ENCODE data around the gene MPDU1. TPM values are rescaled to one million over a fixed set of nuclear protein-coding genes. Genes with fewer than 3 reads are reported as not detected.
"Not testable (repeated sequence)": the region's sequence is repeated elsewhere in the genome, so short reads cannot be mapped to it uniquely, and the experiment has no call there.

The MPDU1 gene
- total RNA-seq, 1 donor from 2014 or later = 199 TPM

- DNase-seq (ENCODE audit: low read depth) = no peak
Measured at GRCh38 chr17:7580604-7581575, 2.8 kb upstream of the MPDU1 start.

- DNase-seq (ENCODE audit: low read depth) = no peak
Measured at GRCh38 chr17:7582396-7583252, 1.0 kb upstream of the MPDU1 start.

- DNase-seq (ENCODE audit: low read depth) = peak; percentile 80
Measured at GRCh38 chr17:7586673-7587419, 3.2 kb downstream of the MPDU1 start.

DNA sequence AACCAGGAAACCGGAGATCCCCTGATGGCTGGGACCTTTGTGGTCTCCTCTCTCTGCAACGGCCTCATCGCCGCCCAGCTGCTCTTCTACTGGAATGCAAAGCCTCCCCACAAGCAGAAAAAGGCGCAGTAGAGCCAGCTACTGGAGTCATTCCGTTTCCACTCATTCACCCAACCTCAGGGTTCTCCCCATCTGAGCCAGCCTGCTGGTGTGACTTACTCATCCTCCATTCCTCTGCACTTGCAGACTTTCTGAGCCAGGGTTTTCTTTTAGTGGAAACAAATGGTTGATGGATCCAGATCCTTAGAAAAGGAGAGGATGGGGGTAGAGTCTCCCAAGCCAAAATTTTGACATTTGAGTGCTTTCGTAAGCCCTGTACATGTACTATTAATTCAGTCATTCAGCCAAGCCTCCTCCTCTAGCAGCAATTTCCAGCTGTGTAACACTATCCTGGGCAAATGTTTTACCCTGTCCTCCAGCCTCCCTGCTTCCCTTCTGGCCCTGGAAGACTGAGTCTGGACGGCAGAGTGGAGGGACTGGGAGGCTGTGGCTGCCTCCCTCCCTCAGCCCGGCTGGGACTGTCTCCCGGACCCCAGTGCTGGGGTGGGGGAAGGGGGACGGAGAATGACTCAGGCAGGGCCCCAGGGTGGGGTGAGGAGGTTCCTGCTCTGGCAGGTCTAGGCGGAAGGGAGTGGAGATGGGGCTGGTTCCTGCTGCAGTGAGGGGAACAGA lies 3.9 kb downstream of the MPDU1 start:
- peak; percentile 98 for DNase-seq (ENCODE audit: low read depth)

DNA sequence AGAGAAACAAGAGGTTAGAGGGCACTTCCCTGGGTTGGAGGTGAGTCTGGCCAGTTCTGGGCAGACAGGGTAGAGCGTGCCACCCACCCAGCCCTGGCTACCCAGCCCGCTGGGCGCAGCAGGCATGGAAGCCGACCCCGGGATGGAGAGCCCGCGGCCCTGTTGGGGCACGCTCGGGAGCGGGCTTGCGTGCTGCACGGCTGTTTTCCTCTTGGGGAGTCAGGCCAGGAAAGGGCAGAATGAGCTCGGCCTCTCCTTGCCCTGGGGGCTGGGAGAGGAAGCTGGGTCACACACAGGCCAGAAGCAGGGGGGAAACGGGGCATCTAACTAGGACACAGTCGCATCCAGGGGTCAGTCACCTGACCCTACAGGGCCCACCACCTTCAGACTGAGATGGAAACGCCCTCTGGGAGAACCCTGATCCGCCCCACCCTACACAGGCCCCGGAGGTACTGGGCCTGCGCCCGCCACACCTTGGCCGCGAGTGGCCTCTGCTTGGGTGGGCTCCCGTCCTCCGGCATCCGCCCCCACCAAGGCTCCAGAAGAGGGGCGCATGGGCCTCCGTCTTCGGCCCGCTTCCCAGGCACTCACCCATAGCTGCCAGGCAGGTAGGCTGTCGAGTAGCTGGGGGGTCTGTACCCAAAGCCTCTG lies 5.0 kb downstream of the MPDU1 start:
- DNase-seq (ENCODE audit: low read depth) = no peak

- peak; percentile 89 for DNase-seq (ENCODE audit: low read depth)
Measured at GRCh38 chr17:7589204-7589868, 5.7 kb downstream of the MPDU1 start.

- DNase-seq (ENCODE audit: low read depth) = peak; percentile 67
Measured at GRCh38 chr17:7589891-7590691, 6.4 kb downstream of the MPDU1 start, which contains the start of gene SOX15. Gene SOX15, minus strand, starts transcription at chr17:7590094. Its CDS starts 418 bp downstream, at chr17:7589676.

- DNase-seq (ENCODE audit: low read depth) = peak; percentile 81
Measured at GRCh38 chr17:7590743-7591142, 7.1 kb downstream of the MPDU1 start.

DNA sequence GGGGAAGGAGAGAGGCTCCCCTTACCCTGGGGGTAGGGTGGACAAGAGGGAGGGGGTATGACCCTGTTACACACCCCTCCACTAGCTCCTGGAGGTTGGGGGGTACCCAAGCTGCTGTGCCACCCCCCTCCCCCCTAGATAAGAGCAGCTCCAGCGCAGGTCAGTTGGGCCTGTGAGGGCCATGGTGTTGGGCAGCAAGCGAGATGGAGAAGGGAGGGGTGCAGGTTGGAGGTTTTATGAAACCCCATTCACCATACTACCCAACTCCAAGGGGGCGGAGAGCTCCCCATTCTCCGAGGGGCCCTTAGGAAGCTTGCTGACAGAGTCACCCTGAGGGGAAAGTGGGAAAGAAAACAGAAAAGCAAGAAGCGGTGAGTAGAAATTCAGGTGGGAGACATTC lies 7.9 kb downstream of the MPDU1 start:
- DNase-seq (ENCODE audit: low read depth) = no peak

GRCh38 chr17:7592422-7593021 lies 8.9 kb downstream of the MPDU1 start:
- no peak for DNase-seq (ENCODE audit: low read depth)

GRCh38 chr17:7593296-7593695 lies 9.6 kb downstream of the MPDU1 start:
- no peak for DNase-seq (ENCODE audit: low read depth)

- DNase-seq (ENCODE audit: low read depth) = not testable (repeated sequence)
Measured at GRCh38 chr17:7597561-7597960, 13.9 kb downstream of the MPDU1 start.

DNA sequence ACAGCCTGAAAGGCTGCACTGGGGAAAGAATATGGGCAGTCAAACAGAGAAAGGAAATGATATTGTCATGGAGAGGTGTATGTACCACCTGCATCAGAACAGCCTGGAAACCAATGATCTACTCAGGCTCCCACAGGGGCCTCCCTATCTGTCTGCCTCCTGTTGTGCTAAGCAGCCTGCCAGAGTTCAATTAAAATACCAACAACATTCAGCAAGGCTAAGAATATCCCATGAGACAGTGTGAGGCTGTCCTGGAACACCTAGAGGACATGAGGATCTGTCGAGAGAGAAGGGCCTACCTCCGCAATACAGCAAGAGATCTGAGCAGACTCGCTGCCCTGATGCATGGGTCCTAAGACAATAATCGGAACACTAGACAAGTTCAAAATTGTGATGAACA lies 22.6 kb downstream of the MPDU1 start:
- peak; percentile 51 for DNase-seq (ENCODE audit: low read depth)

DNA sequence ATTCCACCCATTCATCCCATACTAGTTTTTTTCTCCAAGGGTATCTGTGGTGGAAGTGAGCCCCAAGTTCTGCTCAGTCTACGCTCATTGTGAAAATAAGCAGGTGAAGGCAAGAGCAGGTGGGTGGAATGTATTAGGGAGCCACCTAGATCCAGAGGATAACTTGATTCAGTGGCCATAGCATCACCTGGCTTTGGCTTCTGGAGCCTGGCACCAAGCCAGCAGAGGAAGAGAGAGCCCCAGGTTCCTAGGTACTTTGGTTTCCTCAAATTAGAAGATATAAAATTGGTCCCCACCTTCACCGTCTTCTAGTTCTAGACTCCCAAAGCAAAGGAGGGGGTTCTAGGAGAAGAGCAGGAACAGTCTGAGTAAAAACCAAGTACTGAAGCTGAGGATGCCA lies 27.0 kb downstream of the MPDU1 start:
- no peak for DNase-seq (ENCODE audit: low read depth)

GRCh38 chr17:7611635-7612293 lies 28.1 kb downstream of the MPDU1 start:
- no peak for DNase-seq (ENCODE audit: low read depth)

- no peak for DNase-seq (ENCODE audit: low read depth)
Measured at GRCh38 chr17:7612294-7612640, 28.6 kb downstream of the MPDU1 start.

GRCh38 chr17:7613769-7614424 lies 30.2 kb downstream of the MPDU1 start:
- DNase-seq (ENCODE audit: low read depth) = peak; percentile 31

Measured in myocyte (in vitro differentiated cells).